ENCODE measurements around the gene LDB2.

Gene LDB2

GRCh38 chr4:16715482-16715881 lies 183.0 kb downstream of the LDB2 start:
- no peak for DNase-seq (ENCODE audit: low read depth)
- no peak overlapping the region for H3K4me3 ChIP-seq (ENCODE audit: low read depth, low read length)
- TF ChIP-seq, protein P1, sequence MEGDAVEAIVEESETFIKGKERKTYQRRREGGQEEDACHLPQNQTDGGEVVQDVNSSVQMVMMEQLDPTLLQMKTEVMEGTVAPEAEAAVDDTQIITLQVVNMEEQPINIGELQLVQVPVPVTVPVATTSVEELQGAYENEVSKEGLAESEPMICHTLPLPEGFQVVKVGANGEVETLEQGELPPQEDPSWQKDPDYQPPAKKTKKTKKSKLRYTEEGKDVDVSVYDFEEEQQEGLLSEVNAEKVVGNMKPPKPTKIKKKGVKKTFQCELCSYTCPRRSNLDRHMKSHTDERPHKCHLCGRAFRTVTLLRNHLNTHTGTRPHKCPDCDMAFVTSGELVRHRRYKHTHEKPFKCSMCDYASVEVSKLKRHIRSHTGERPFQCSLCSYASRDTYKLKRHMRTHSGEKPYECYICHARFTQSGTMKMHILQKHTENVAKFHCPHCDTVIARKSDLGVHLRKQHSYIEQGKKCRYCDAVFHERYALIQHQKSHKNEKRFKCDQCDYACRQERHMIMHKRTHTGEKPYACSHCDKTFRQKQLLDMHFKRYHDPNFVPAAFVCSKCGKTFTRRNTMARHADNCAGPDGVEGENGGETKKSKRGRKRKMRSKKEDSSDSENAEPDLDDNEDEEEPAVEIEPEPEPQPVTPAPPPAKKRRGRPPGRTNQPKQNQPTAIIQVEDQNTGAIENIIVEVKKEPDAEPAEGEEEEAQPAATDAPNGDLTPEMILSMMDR (IDR thresholded peaks at IDR 0.05; ENCODE audit: low read depth, low read length, missing control alignments), result no peak

DNA sequence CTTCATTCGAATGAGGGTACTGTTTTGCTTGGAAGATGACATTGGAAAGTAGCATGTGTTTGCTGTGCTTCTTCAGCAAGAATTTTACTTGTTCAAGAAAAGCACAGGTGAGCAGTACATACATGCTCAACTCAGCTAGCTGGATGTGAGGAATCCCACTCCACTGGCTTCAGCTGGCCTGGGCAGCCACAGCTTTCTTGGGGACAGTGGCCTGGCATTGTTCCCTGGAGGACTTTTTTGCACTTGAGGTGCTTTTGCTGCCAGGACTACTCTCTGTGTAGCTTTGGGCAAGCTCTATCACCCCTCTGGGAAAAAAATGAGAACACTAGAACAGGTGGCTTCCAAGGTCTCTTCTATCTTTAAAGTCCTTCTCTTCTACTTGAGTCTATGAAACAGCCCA lies 184.3 kb downstream of the LDB2 start:
- TF ChIP-seq, protein P1 (IDR thresholded peaks at IDR 0.05; ENCODE audit: low read depth, low read length, missing control alignments), result no peak
- H3K4me3 ChIP-seq (ENCODE audit: low read depth, low read length), result no peak overlapping the region
- no peak for DNase-seq (ENCODE audit: low read depth)

DNA sequence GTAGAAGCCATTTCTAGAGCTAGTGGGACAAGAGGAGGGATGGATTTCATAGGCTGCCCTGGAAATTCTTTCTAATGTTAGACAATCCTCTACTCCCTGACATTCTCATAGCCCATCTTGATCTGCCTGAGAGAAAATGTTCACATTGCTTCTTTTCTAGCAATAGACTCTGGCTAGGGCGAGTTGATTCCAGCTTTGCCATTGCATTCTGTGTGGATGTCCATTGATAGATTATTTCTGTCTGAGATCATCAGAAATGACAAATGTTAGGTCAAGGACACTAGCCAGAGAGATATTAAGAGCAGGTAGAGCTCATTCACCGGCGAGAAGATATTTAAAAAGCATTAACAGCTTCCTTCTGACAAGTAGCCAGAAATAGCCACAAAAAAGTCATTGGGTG lies 184.7 kb downstream of the LDB2 start:
- TF ChIP-seq, protein P1 (IDR thresholded peaks at IDR 0.05; ENCODE audit: low read depth, low read length, missing control alignments), result no peak
- no peak for DNase-seq (ENCODE audit: low read depth)
- no peak overlapping the region for H3K4me3 ChIP-seq (ENCODE audit: low read depth, low read length)

DNA sequence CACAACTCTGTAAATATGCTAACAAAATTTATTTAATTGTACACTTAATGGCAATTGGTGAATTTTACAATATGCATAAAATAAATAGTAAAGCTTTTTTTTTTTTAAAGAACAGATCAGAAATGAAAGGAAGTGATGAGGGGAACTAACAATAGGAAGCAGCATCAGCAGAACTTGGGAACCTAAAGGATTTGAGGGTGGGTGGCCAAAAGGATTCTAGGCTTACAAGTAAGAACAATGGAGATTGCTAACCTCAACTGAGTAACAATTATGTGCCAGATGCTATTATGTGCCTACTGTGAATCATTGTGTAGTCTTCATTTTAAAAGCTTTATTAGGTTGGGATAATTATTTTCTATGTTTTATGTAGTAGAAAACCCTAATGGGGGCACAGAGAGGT lies 185.2 kb downstream of the LDB2 start:
- no peak for DNase-seq (ENCODE audit: low read depth)
- TF ChIP-seq, protein P1 (IDR thresholded peaks at IDR 0.05; ENCODE audit: low read depth, low read length, missing control alignments), result no peak

GRCh38 chr4:16710198-16710597 lies 188.2 kb downstream of the LDB2 start:
- DNase-seq (ENCODE audit: low read depth), result no peak
- no peak overlapping the region for H3K4me3 ChIP-seq (ENCODE audit: low read depth, low read length)
- TF ChIP-seq, protein P1 (IDR thresholded peaks at IDR 0.05; ENCODE audit: low read depth, low read length, missing control alignments), result no peak

More for the DNA sequence above, 185.2 kb downstream of the LDB2 start:
- H3K4me3 ChIP-seq (ENCODE audit: low read depth, low read length), result no peak overlapping the region

- TF ChIP-seq, protein P1 (IDR thresholded peaks at IDR 0.05; ENCODE audit: low read depth, low read length, missing control alignments), result no peak
- no peak for DNase-seq (ENCODE audit: low read depth)
- H3K4me3 ChIP-seq (ENCODE audit: low read depth, low read length), result no peak overlapping the region
Observed at GRCh38 chr4:16707874-16708273, 190.6 kb downstream of the LDB2 start.

DNA sequence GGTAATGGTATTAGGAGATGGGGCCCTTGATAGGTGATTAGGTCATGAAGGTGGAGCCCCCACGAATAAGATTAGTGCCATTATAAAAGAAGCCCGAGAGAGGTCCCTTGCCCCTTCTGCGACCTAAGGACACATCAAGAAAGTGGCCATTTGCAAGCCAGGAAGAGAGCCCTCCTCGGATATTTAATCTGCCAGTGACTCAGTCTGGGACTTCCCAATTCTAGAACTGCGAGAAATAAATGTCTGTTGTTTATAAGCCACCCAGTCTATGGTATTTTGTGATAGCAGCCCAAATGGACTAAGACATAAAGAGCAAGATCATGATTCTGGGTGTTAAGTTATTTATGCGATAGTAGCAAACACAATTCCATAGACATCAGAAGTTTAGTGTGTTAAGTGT lies 192.2 kb downstream of the LDB2 start:
- H3K4me3 ChIP-seq (ENCODE audit: low read depth, low read length), result no peak overlapping the region
- TF ChIP-seq, protein P1 (IDR thresholded peaks at IDR 0.05; ENCODE audit: low read depth, low read length, missing control alignments), result no peak
- DNase-seq (ENCODE audit: low read depth), result no peak
